ENCODE measurements around the gene INHBE.
"Not testable (repeated sequence)": the region's sequence is repeated elsewhere in the genome, so short reads cannot be mapped to it uniquely, and the experiment has no call there.

Gene INHBE

GRCh38 chr12:57438400-57438799, 16.7 kb upstream of the INHBE start:
- Histone ChIP-seq H3K27ac (no peak overlapping the region), H3K4me3 (IDR thresholded peaks at IDR 0.05; ENCODE audit: insufficient read depth, low read depth, low read length) (no peak overlapping the region)
- TF ChIP-seq CTCF (conservative IDR thresholded peaks at IDR 0.05; ENCODE audit: low read depth, low read length), result no peak

GRCh38 chr12:57439762-57440266, 15.3 kb upstream of the INHBE start:
- Histone ChIP-seq H3K9ac (no peak overlapping the region), H3K27me3 (ENCODE audit: insufficient read depth, low read depth) (no peaks in the 10 kb centered on the region), H4K20me1 (ENCODE audit: insufficient read depth) (no peaks in the 10 kb centered on the region), H3K36me3 (ENCODE audit: insufficient read depth) (no peaks in the 10 kb centered on the region), H3K27ac (no peak overlapping the region), H3K79me2 (ENCODE audit: insufficient read depth, low read depth) (no peaks in the 10 kb centered on the region), H2AFZ (ENCODE audit: low read depth) (no peak overlapping the region), H3K4me1 (ENCODE audit: low read depth, poor library complexity, severe bottlenecking) (no peaks in the 10 kb centered on the region), H3K4me3 (IDR thresholded peaks at IDR 0.05; ENCODE audit: insufficient read depth, low read depth, low read length) (no peak overlapping the region), H3K4me2 (no peak overlapping the region)
- no peak for TF ChIP-seq CTCF (conservative IDR thresholded peaks at IDR 0.05; ENCODE audit: low read depth, low read length)

More at GRCh38 chr12:57438400-57438799, 16.7 kb upstream of the INHBE start:
- Histone ChIP-seq H3K4me1 (ENCODE audit: low read depth, poor library complexity, severe bottlenecking) (no peaks in the 10 kb centered on the region), H3K9ac (no peak overlapping the region), H3K27me3 (ENCODE audit: insufficient read depth, low read depth) (no peaks in the 10 kb centered on the region), H3K79me2 (ENCODE audit: insufficient read depth, low read depth) (no peaks in the 10 kb centered on the region), H3K36me3 (ENCODE audit: insufficient read depth) (no peaks in the 10 kb centered on the region), H2AFZ (ENCODE audit: low read depth) (no peak overlapping the region), H4K20me1 (ENCODE audit: insufficient read depth) (no peaks in the 10 kb centered on the region), H3K4me2 (no peak overlapping the region)

- H4K20me1 ChIP-seq (ENCODE audit: insufficient read depth); H3K4me3 ChIP-seq (IDR thresholded peaks at IDR 0.05; ENCODE audit: insufficient read depth, low read depth, low read length); H3K9ac ChIP-seq; H3K4me1 ChIP-seq (ENCODE audit: low read depth, poor library complexity, severe bottlenecking); H3K27me3 ChIP-seq (ENCODE audit: insufficient read depth, low read depth); H3K36me3 ChIP-seq (ENCODE audit: insufficient read depth); H3K79me2 ChIP-seq (ENCODE audit: insufficient read depth, low read depth); H3K4me2 ChIP-seq; H3K27ac ChIP-seq; H2AFZ ChIP-seq (ENCODE audit: low read depth): not testable (repeated sequence)
Measured at GRCh38 chr12:57441393-57441792, 13.7 kb upstream of the INHBE start.

- H3K27ac ChIP-seq, result no peak overlapping the region
- no peaks in the 10 kb centered on the region for H3K79me2 ChIP-seq (ENCODE audit: insufficient read depth, low read depth)
- no peaks in the 10 kb centered on the region for H3K4me1 ChIP-seq (ENCODE audit: low read depth, poor library complexity, severe bottlenecking)
- TF ChIP-seq CTCF (conservative IDR thresholded peaks at IDR 0.05; ENCODE audit: low read depth, low read length), result no peak
- no peaks in the 10 kb centered on the region for H4K20me1 ChIP-seq (ENCODE audit: insufficient read depth)
- H3K4me2 ChIP-seq, result no peak overlapping the region
- no peaks in the 10 kb centered on the region for H3K36me3 ChIP-seq (ENCODE audit: insufficient read depth)
- H3K4me3 ChIP-seq (IDR thresholded peaks at IDR 0.05; ENCODE audit: insufficient read depth, low read depth, low read length), result no peak overlapping the region
- H2AFZ ChIP-seq (ENCODE audit: low read depth), result no peak overlapping the region
- no peak overlapping the region for H3K9ac ChIP-seq
- no peaks in the 10 kb centered on the region for H3K27me3 ChIP-seq (ENCODE audit: insufficient read depth, low read depth)
Measured at GRCh38 chr12:57441846-57442427, 13.2 kb upstream of the INHBE start.

GRCh38 chr12:57444337-57444736, 10.8 kb upstream of the INHBE start:
- not testable (repeated sequence) for H3K4me1 ChIP-seq (ENCODE audit: low read depth, poor library complexity, severe bottlenecking); H3K9ac ChIP-seq; H4K20me1 ChIP-seq (ENCODE audit: insufficient read depth); H3K27me3 ChIP-seq (ENCODE audit: insufficient read depth, low read depth); H3K27ac ChIP-seq; H3K79me2 ChIP-seq (ENCODE audit: insufficient read depth, low read depth); H3K4me2 ChIP-seq; H3K36me3 ChIP-seq (ENCODE audit: insufficient read depth); H2AFZ ChIP-seq (ENCODE audit: low read depth); H3K4me3 ChIP-seq (IDR thresholded peaks at IDR 0.05; ENCODE audit: insufficient read depth, low read depth, low read length)
